CD4-positive, alpha-beta T cell treated with Interleukin-1 beta for 1 hour (primary cell): ENCODE measurements around the gene LCN6.

ENCODE experiments used
- DNase-seq, 2 donors: peaks; one replicate each; pipeline ENCODE4 v3.0.0-alpha.2; 2020 to 2022

LCN6 gene

GRCh38 chr9:136741883-136742571 is 6.3 kb downstream of the LCN6 start:
- no peak for DNase-seq

GRCh38 chr9:136740971-136741882 is 7.1 kb downstream of the LCN6 start:
- no peak for DNase-seq

- DNase-seq = no peak
Observed at GRCh38 chr9:136740491-136740890, 7.8 kb downstream of the LCN6 start.

GRCh38 chr9:136740069-136740468 is 8.3 kb downstream of the LCN6 start:
- DNase-seq = no peak

- DNase-seq = no peak
Observed at GRCh38 chr9:136739509-136739908, 8.8 kb downstream of the LCN6 start.

- DNase-seq = no peak
Observed at GRCh38 chr9:136738960-136739359, 9.4 kb downstream of the LCN6 start.

GRCh38 chr9:136735812-136736480 is 12.4 kb downstream of the LCN6 start:
- DNase-seq = no peak

GRCh38 chr9:136734837-136735496 is 13.4 kb downstream of the LCN6 start:
- DNase-seq = no peak

- no peak for DNase-seq
Observed at GRCh38 chr9:136733611-136734010, 14.7 kb downstream of the LCN6 start.

GRCh38 chr9:136732444-136733178 is 15.7 kb downstream of the LCN6 start:
- DNase-seq = no peak

GRCh38 chr9:136729926-136730325 is 18.4 kb downstream of the LCN6 start:
- DNase-seq = no peak

GRCh38 chr9:136729144-136729543 is 19.2 kb downstream of the LCN6 start:
- no peak for DNase-seq

- DNase-seq = no peak
Observed at GRCh38 chr9:136728548-136729123, 19.7 kb downstream of the LCN6 start.

GRCh38 chr9:136728080-136728547 is 20.2 kb downstream of the LCN6 start:
- peak; percentile 91 to 92 for DNase-seq

GRCh38 chr9:136726631-136727191 is 21.6 kb downstream of the LCN6 start:
- DNase-seq = peak; percentile 50 to 61

- DNase-seq = no peak
Observed at GRCh38 chr9:136726118-136726517, 22.2 kb downstream of the LCN6 start.

- no peak for DNase-seq
Observed at GRCh38 chr9:136725612-136726011, 22.7 kb downstream of the LCN6 start.

- DNase-seq = no peak
Observed at GRCh38 chr9:136724772-136725171, 23.6 kb downstream of the LCN6 start.

- no peak for DNase-seq
Observed at GRCh38 chr9:136723989-136724388, 24.3 kb downstream of the LCN6 start.

GRCh38 chr9:136723362-136723976 is 24.9 kb downstream of the LCN6 start:
- DNase-seq = no peak

- DNase-seq = no peak
Observed at GRCh38 chr9:136722969-136723356, 25.4 kb downstream of the LCN6 start.
